A549 treated with dexamethasone at 1 μM for 4 hours (cell line): ENCODE data around the gene RMDN2. TPM values are rescaled to one million over a fixed set of nuclear protein-coding genes. Genes with fewer than 3 reads are reported as not detected.

Experiments used
- total RNA-seq: library from RNA; stranded (reverse); fragments of 200-300 nt; extraction: Qiagen RNA extraction; gene quantifications from 5 replicates; pipeline ENCODE4 v1.2.3, GENCODE V29; 2022

The RMDN2 gene, protein sequence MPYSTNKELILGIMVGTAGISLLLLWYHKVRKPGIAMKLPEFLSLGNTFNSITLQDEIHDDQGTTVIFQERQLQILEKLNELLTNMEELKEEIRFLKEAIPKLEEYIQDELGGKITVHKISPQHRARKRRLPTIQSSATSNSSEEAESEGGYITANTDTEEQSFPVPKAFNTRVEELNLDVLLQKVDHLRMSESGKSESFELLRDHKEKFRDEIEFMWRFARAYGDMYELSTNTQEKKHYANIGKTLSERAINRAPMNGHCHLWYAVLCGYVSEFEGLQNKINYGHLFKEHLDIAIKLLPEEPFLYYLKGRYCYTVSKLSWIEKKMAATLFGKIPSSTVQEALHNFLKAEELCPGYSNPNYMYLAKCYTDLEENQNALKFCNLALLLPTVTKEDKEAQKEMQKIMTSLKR
- total RNA-seq, result 4.8 to 5.5 TPM (median 5.0 TPM) in 5 replicates

DNA sequence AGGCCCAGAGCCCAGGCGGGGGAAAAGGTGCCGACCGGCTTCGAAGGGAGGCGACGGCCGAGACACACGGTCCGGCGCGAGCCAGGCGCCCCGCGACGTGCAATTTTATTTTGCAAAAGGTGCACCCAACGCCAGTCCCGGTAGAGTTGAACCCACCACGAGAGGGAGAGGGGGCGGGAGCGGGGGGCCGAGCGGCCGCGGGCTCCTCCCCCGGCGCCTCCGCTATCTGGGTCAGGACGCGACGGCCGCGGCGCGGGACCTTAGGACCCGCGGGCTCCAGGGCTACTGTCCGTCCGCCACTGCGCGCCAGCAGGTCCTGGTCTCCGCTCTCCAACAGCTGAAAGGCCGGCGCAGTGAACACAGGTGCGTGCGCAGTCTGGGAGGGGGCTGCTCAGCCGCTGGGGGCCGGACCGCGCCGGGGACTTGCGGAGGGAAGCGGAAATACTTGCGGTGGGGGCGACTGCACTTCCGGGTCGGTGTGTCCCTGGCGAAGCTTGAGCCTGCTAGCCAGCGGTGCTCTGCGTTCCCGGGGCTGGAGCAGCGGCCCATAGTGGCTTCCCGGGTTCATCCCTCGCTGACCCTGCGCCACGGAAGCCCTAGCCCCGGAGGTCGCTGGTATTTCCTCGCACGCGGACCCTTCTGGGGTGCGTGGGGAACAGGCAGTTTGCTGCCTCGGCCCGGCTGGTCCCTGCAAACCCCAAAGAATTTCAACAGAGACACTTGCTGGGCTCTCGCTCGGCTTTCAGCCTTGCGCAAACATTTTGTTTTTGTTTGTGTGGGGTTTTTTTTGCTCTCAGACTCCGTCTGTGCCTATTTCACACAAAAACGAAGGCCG, at the start of gene RMDN2:
RMDN2 (plus strand) TSS at position 225 of the 835 bp plus-strand sequence. CDS start 3,991 bp downstream, outside the sequence.

Other genes starting within 250 kb of the RMDN2 start
- 3.9 to 5.8 TPM (median 5.1 TPM) in 5 replicates for gene CYP1B1, start 150.9 kb downstream of the RMDN2 start, total RNA-seq